ENCODE data around the gene ITIH6. TPM values are rescaled to one million over a fixed set of nuclear protein-coding genes. Genes with fewer than 3 reads are reported as not detected.

Gene ITIH6
- total RNA-seq, 1 experiment from 2014 or later: 0.04 TPM

GRCh38 chrX:54819201-54819600 is 21.1 kb upstream of the ITIH6 start:
- TF ChIP-seq HMGA2 (CRISPR knock-in tag; IDR thresholded peaks at IDR 0.05) (no peak), ZNF416 (CRISPR knock-in tag; IDR thresholded peaks at IDR 0.05) (no peak), E2F5 (CRISPR knock-in tag; IDR thresholded peaks at IDR 0.05) (no peak), MLX (CRISPR knock-in tag; IDR thresholded peaks at IDR 0.05) (no peak), ZNF671 (CRISPR knock-in tag; IDR thresholded peaks at IDR 0.05) (no peak), USF2 (CRISPR knock-in tag; IDR thresholded peaks at IDR 0.05) (no peak), EMX1 (CRISPR knock-in tag; IDR thresholded peaks at IDR 0.05) (no peak), ZNF138 (CRISPR knock-in tag; conservative IDR thresholded peaks at IDR 0.05) (no peak), ERG (CRISPR knock-in tag; IDR thresholded peaks at IDR 0.05) (no peak), NFYB (CRISPR knock-in tag; conservative IDR thresholded peaks at IDR 0.05; ENCODE audit: low read depth) (no peak), IRF1 (CRISPR knock-in tag; IDR thresholded peaks at IDR 0.05) (no peak), RORB (CRISPR knock-in tag; IDR thresholded peaks at IDR 0.05) (no peak)
- Mint-ChIP-seq H3K4me1 (peaks cover 12% of the 10 kb centered on the region), H3K36me3 (peaks cover 18% of the 10 kb centered on the region), H3K27me3 (ENCODE audit: low read depth) (no peaks in the 10 kb centered on the region), H3K27ac (no peak overlapping the region), H3K9me3 (no peaks in the 10 kb centered on the region), H3K4me3 (no peak overlapping the region)
- ATAC-seq (no peak), DNase-seq (ENCODE audit: low spot score) (no peak)
- CTCF ChIA-PET: no interaction called here
- POLR2A ChIA-PET: no interaction called here

GRCh38 chrX:54818221-54818620 is 20.2 kb upstream of the ITIH6 start:
- ATAC-seq (peak; percentile 43), DNase-seq (ENCODE audit: low spot score) (no peak)
- ChIA-PET CTCF (no interaction called here), POLR2A (no interaction called here)
- no peaks in the 10 kb centered on the region for H3K9me3 Mint-ChIP-seq
- H3K4me1 Mint-ChIP-seq: peaks cover 5% of the 10 kb centered on the region; the same call in 1 of the 2 replicates
- H3K4me3 Mint-ChIP-seq: no peak overlapping the region
- no peaks in the 10 kb centered on the region for H3K27me3 Mint-ChIP-seq (ENCODE audit: low read depth)
- H3K27ac Mint-ChIP-seq: no peak overlapping the region
- H3K36me3 Mint-ChIP-seq: peaks cover 28% of the 10 kb centered on the region
- TF ChIP-seq IRF1 (CRISPR knock-in tag; IDR thresholded peaks at IDR 0.05) (no peak), ZBTB43 (CRISPR knock-in tag; IDR thresholded peaks at IDR 0.05) (no peak), TEAD4 (CRISPR knock-in tag; IDR thresholded peaks at IDR 0.05) (no peak), USF1 (CRISPR knock-in tag; IDR thresholded peaks at IDR 0.05) (no peak), GRHL2 (CRISPR knock-in tag; IDR thresholded peaks at IDR 0.05; ENCODE audit: insufficient replicate concordance, severe bottlenecking) (no peak), ZNF281 (CRISPR knock-in tag; IDR thresholded peaks at IDR 0.05) (no peak), TEAD1 (CRISPR knock-in tag; IDR thresholded peaks at IDR 0.05) (no peak), ESRRA (CRISPR knock-in tag; IDR thresholded peaks at IDR 0.05; ENCODE audit: borderline replicate concordance) (no peak)
